ENCODE results near the gene SSUH2.

- TF ChIP-seq, protein P1, sequence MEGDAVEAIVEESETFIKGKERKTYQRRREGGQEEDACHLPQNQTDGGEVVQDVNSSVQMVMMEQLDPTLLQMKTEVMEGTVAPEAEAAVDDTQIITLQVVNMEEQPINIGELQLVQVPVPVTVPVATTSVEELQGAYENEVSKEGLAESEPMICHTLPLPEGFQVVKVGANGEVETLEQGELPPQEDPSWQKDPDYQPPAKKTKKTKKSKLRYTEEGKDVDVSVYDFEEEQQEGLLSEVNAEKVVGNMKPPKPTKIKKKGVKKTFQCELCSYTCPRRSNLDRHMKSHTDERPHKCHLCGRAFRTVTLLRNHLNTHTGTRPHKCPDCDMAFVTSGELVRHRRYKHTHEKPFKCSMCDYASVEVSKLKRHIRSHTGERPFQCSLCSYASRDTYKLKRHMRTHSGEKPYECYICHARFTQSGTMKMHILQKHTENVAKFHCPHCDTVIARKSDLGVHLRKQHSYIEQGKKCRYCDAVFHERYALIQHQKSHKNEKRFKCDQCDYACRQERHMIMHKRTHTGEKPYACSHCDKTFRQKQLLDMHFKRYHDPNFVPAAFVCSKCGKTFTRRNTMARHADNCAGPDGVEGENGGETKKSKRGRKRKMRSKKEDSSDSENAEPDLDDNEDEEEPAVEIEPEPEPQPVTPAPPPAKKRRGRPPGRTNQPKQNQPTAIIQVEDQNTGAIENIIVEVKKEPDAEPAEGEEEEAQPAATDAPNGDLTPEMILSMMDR (IDR thresholded peaks at IDR 0.05; ENCODE audit: insufficient read depth, low read length) = no peak
- no peak for TF ChIP-seq POLR2AphosphoS5 (IDR thresholded peaks at IDR 0.05; ENCODE audit: low read depth)
Observed at GRCh38 chr3:8608791-8609467, 35.7 kb downstream of the SSUH2 start.

Measured in HL-60 (cell line).